Suprapubic skin (tissue), 4 donors: Measurements from ENCODE around the gene CGB8. TPM values are rescaled to one million over a fixed set of nuclear protein-coding genes. Genes with fewer than 3 reads are reported as not detected.
A peak's percentile ranks its signal among the peaks of the same experiment; 100 is the strongest.

Source experiments
- DNase-seq, 2 donors: peaks; one replicate each; pipeline ENCODE4 v3.0.0-alpha.2; 2019; ENCODE audit warnings: low spot score in 2 of 2
- H3K27ac ChIP-seq: fragments of 200-600 bp; sonication (generic); one replicate; pipeline ENCODE4 v1.5.1; 2019
- H3K27me3 ChIP-seq: fragments of 200-600 bp; sonication (generic); one replicate; pipeline ENCODE4 v1.5.1; 2019
- H3K36me3 ChIP-seq: fragments of 200-600 bp; sonication (generic); one replicate; pipeline ENCODE4 v1.5.1; 2019
- H3K4me1 ChIP-seq: fragments of 200-600 bp; sonication (generic); one replicate; pipeline ENCODE4 v1.5.1; 2019
- H3K4me3 ChIP-seq: fragments of 200-600 bp; sonication (generic); one replicate; pipeline ENCODE4 v1.5.1; 2019; ENCODE audit warnings: mild to moderate bottlenecking
- H3K9me3 ChIP-seq: fragments of 200-600 bp; sonication (generic); one replicate; pipeline ENCODE4 v1.5.1; 2019
- CTCF ChIP-seq, 2 donors: fragments of 200-600 bp in 1 of 2; fragments of 450-650 bp in 1 of 2; sonication (generic) in 1 of 2; IDR thresholded peaks; one replicate each; pipeline ENCODE4 v1.5.1; 2016 to 2019; ENCODE audit warnings: antibody characterized with exemption in 2 of 2, mild to moderate bottlenecking in 1 of 2, moderate library complexity in 1 of 2
- EP300 ChIP-seq: sonication (generic); formaldehyde crosslinking; IDR thresholded peaks from one replicate; pipeline ENCODE4 v1.6.1; 2017; ENCODE audit warnings: antibody characterized with exemption
- POLR2A ChIP-seq, 2 donors: fragments of 450-650 bp; IDR thresholded peaks; one replicate each; pipeline ENCODE4 v1.6.1; 2017; ENCODE audit warnings: antibody characterized with exemption in 2 of 2, mild to moderate bottlenecking in 2 of 2, moderate library complexity in 2 of 2
- POLR2AphosphoS5 ChIP-seq, 3 donors: sonication (generic); formaldehyde crosslinking; IDR thresholded peaks; one replicate each; pipeline ENCODE4 v1.6.1; 2017; ENCODE audit warnings: antibody characterized with exemption in 3 of 3
- WGBS: methylation state at CpG from one replicate; pipeline ENCODE4 v1.1.5; 2018; 5-methylcytosine and 5-hydroxymethylcytosine counted together
- total RNA-seq, 4 donors: library from RNA; depleted of rRNA; stranded (reverse); fragments of >200 nt; gene quantifications; one replicate each; pipeline ENCODE4 v1.1.0, GENCODE V29; 2016

Gene CGB8
- total RNA-seq, 4 donors from 2014 or later: not detected

GRCh38 chr19:49009828-49010227, 39.1 kb downstream of the CGB8 start:
- TF ChIP-seq POLR2AphosphoS5 (IDR thresholded peaks at IDR 0.05) (no peak), EP300 (no peak), POLR2A (IDR thresholded peaks at IDR 0.05) (no peak), CTCF (IDR thresholded peaks at IDR 0.05) (no peak)
- Histone ChIP-seq H3K9me3 (no peaks in the 10 kb centered on the region), H3K4me1 (no peaks in the 10 kb centered on the region), H3K27me3 (no peaks in the 10 kb centered on the region), H3K36me3 (peaks cover 77% of the 10 kb centered on the region), H3K27ac (no peak overlapping the region), H3K4me3 (no peak overlapping the region)
- no peak for DNase-seq
- 100% methylated on average over 10 of the region's 18 CpGs for WGBS

- WGBS: over 99% methylated on average over 18 of the region's 22 CpGs
- H3K36me3 ChIP-seq: peaks cover 89% of the 10 kb centered on the region
Measured at GRCh38 chr19:49006905-49007304, 42.0 kb downstream of the CGB8 start.

GRCh38 chr19:49004964-49005614, 43.8 kb downstream of the CGB8 start:
- TF ChIP-seq POLR2AphosphoS5 (IDR thresholded peaks at IDR 0.05) (no peak), EP300 (no peak), POLR2A (IDR thresholded peaks at IDR 0.05) (no peak), CTCF (IDR thresholded peaks at IDR 0.05) (no peak)
- 92% methylated on average over 7 of the region's 7 CpGs for WGBS
- Histone ChIP-seq H3K4me1 (no peaks in the 10 kb centered on the region), H3K36me3 (peaks cover 70% of the 10 kb centered on the region), H3K9me3 (no peaks in the 10 kb centered on the region), H3K27ac (no peak overlapping the region), H3K4me3 (no peak overlapping the region), H3K27me3 (no peaks in the 10 kb centered on the region)
- DNase-seq: no peak

More at GRCh38 chr19:49006905-49007304, 42.0 kb downstream of the CGB8 start:
- Histone ChIP-seq H3K27me3 (no peaks in the 10 kb centered on the region), H3K4me3 (no peak overlapping the region), H3K4me1 (no peaks in the 10 kb centered on the region), H3K9me3 (no peaks in the 10 kb centered on the region), H3K27ac (no peak overlapping the region)
- DNase-seq: no peak
- TF ChIP-seq CTCF (IDR thresholded peaks at IDR 0.05): no peak
- no peak for TF ChIP-seq EP300
- TF ChIP-seq POLR2A (IDR thresholded peaks at IDR 0.05): no peak
- no peak for TF ChIP-seq POLR2AphosphoS5 (IDR thresholded peaks at IDR 0.05)

GRCh38 chr19:49004133-49004532, 44.8 kb downstream of the CGB8 start:
- TF ChIP-seq POLR2A (IDR thresholded peaks at IDR 0.05) (no peak), CTCF (IDR thresholded peaks at IDR 0.05) (no peak), POLR2AphosphoS5 (IDR thresholded peaks at IDR 0.05) (no peak), EP300 (no peak)
- WGBS: 99% methylated on average over 15 of the region's 15 CpGs
- no peak for DNase-seq
- Histone ChIP-seq H3K4me3 (no peak overlapping the region), H3K27ac (no peak overlapping the region), H3K27me3 (no peaks in the 10 kb centered on the region), H3K36me3 (peaks cover 61% of the 10 kb centered on the region), H3K4me1 (no peaks in the 10 kb centered on the region), H3K9me3 (no peaks in the 10 kb centered on the region)

GRCh38 chr19:48999481-49000325, 49.2 kb downstream of the CGB8 start:
- Histone ChIP-seq H3K36me3 (peaks cover 24% of the 10 kb centered on the region), H3K9me3 (no peaks in the 10 kb centered on the region), H3K4me1 (peaks cover 7% of the 10 kb centered on the region), H3K4me3 (no peak overlapping the region), H3K27me3 (no peaks in the 10 kb centered on the region), H3K27ac (no peak overlapping the region)
- no peak for DNase-seq
- TF ChIP-seq EP300 (no peak), POLR2AphosphoS5 (IDR thresholded peaks at IDR 0.05) (no peak), CTCF (IDR thresholded peaks at IDR 0.05) (peak; percentile 17 to 66), POLR2A (IDR thresholded peaks at IDR 0.05) (no peak)
- WGBS: 87% methylated on average over 6 of the region's 16 CpGs
